Vagina (tissue), 2 donors: Measurements from ENCODE around the gene ANAPC5.

Source experiments
- POLR2A ChIP-seq, 2 donors: fragments of 450-650 bp; IDR thresholded peaks; one replicate each; pipeline ENCODE4 v1.6.1; 2017; ENCODE audit warnings: antibody characterized with exemption in 2 of 2, mild to moderate bottlenecking in 2 of 2, moderate library complexity in 2 of 2
- POLR2AphosphoS5 ChIP-seq, 2 donors: sonication (generic); formaldehyde crosslinking; IDR thresholded peaks; one replicate each; pipeline ENCODE4 v1.9.0; 2017; ENCODE audit warnings: antibody characterized with exemption in 2 of 2, mild to moderate bottlenecking in 2 of 2, low read depth in 1 of 2; ENCODE audit not compliant: insufficient read depth in 1 of 2
- TF ChIP-seq, protein P1 (sequence below), 3 experiments: fragments of 450-650 bp in 2 of 3; fragments of 200-600 bp in 1 of 3; sonication (generic) in 1 of 3; IDR thresholded peaks; one replicate each; pipeline ENCODE4 v1.5.1; 2017 to 2019; ENCODE audit warnings: antibody characterized with exemption in 3 of 3, mild to moderate bottlenecking in 2 of 3, moderate library complexity in 2 of 3

- TF ChIP-seq, protein P1, sequence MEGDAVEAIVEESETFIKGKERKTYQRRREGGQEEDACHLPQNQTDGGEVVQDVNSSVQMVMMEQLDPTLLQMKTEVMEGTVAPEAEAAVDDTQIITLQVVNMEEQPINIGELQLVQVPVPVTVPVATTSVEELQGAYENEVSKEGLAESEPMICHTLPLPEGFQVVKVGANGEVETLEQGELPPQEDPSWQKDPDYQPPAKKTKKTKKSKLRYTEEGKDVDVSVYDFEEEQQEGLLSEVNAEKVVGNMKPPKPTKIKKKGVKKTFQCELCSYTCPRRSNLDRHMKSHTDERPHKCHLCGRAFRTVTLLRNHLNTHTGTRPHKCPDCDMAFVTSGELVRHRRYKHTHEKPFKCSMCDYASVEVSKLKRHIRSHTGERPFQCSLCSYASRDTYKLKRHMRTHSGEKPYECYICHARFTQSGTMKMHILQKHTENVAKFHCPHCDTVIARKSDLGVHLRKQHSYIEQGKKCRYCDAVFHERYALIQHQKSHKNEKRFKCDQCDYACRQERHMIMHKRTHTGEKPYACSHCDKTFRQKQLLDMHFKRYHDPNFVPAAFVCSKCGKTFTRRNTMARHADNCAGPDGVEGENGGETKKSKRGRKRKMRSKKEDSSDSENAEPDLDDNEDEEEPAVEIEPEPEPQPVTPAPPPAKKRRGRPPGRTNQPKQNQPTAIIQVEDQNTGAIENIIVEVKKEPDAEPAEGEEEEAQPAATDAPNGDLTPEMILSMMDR (IDR thresholded peaks at IDR 0.05): no peak
- TF ChIP-seq POLR2A (IDR thresholded peaks at IDR 0.05) (no peak), POLR2AphosphoS5 (IDR thresholded peaks at IDR 0.05; ENCODE audit: insufficient read depth in 1 of 2, low read depth in 1 of 2) (no peak)
Observed at GRCh38 chr12:121366063-121366459, 13.8 kb upstream of the ANAPC5 start.
